Spleen (tissue), 11 donors: ENCODE results near the gene SYCE3. TPM values are rescaled to one million over a fixed set of nuclear protein-coding genes. Genes with fewer than 3 reads are reported as not detected.

Experiments
- DNase-seq: peaks from one replicate; pipeline ENCODE4 v3.0.0-alpha.2; 2020
- H3K27ac ChIP-seq, 8 donors: fragments of 200-600 bp; sonication (generic) in 7 of 8; 1 replicate in 4 of 8; 2 replicates in 4 of 8; pipeline versions ENCODE4 v1.5.0 to v1.8.0; 2016 to 2021; ENCODE audit warnings: inconsistent platforms in 4 of 8, mild to moderate bottlenecking in 4 of 8, moderate library complexity in 1 of 8
- H3K27me3 ChIP-seq, 7 donors: fragments of 200-600 bp; sonication (generic) in 6 of 7; replicated peaks in 1 of 7; 1 replicate in 4 of 7; 2 replicates in 3 of 7; pipeline versions ENCODE4 v1.5.0 to v1.8.0; 2016 to 2021; ENCODE audit warnings: inconsistent platforms in 3 of 7, mild to moderate bottlenecking in 1 of 7
- H3K36me3 ChIP-seq, 6 donors: fragments of 200-600 bp; sonication (generic) in 5 of 6; 1 replicate in 4 of 6; 2 replicates in 2 of 6; pipeline versions ENCODE4 v1.5.0 to v1.8.0; 2016 to 2021; ENCODE audit warnings: inconsistent platforms in 2 of 6
- H3K4me1 ChIP-seq, 6 donors: fragments of 200-600 bp; sonication (generic) in 5 of 6; 1 replicate in 3 of 6; 2 replicates in 3 of 6; pipeline versions ENCODE4 v1.5.0 to v1.8.0; 2016 to 2021; ENCODE audit warnings: inconsistent platforms in 3 of 6
- H3K4me3 ChIP-seq, 8 donors: fragments of 200-600 bp; sonication (generic) in 7 of 8; 1 replicate in 4 of 8; 2 replicates in 4 of 8; pipeline versions ENCODE4 v1.5.0 to v1.8.0; 2016 to 2021; ENCODE audit warnings: inconsistent platforms in 4 of 8, mild to moderate bottlenecking in 4 of 8, moderate library complexity in 2 of 8
- H3K9me3 ChIP-seq, 8 donors: fragments of 200-600 bp; sonication (generic) in 7 of 8; 1 replicate in 4 of 8; 2 replicates in 4 of 8; pipeline versions ENCODE4 v1.5.0 to v1.8.0; 2016 to 2021; ENCODE audit warnings: inconsistent platforms in 4 of 8
- POLR2A ChIP-seq, 3 donors: fragments of 450-650 bp; IDR thresholded peaks; one replicate each; pipeline ENCODE4 v1.5.1; 2017; ENCODE audit warnings: antibody characterized with exemption in 3 of 3, mild to moderate bottlenecking in 1 of 3
- POLR2AphosphoS5 ChIP-seq, 3 donors: sonication (generic); formaldehyde crosslinking; IDR thresholded peaks; one replicate each; pipeline ENCODE4 v1.5.1; 2017; ENCODE audit warnings: antibody characterized with exemption in 3 of 3
- WGBS, 5 donors: extraction: QIAGEN DNeasy Blood & Tissue Kit in 3 of 5; methylation state at CpG; one replicate each; pipeline versions ENCODE4 v1.1.5 to v1.1.7; 2013 to 2018; 5-methylcytosine and 5-hydroxymethylcytosine counted together
- intact Hi-C: fragments of 100-400 bp; cut with DNase I; formaldehyde crosslinking; loops from one replicate; pipeline ENCODE4 v1.15.0; 2023; ENCODE audit warnings: low total_unique reads
- polyA plus RNA-seq, 3 donors: library from polyadenylated mRNA; stranded (reverse); fragments of 200-250 nt; gene quantifications; one replicate each; pipeline ENCODE4 v1.2.1, GENCODE V29; 2013
- total RNA-seq, 7 donors: library from RNA; depleted of rRNA in 3 of 7; stranded (reverse); fragments of >200 nt in 3 of 7; fragmentation: NEBNext Ultra II Directional in 4 of 7; extraction: Animal tissue kit (Norgen Biotek cat#: 25700) in 4 of 7; gene quantifications; one replicate each; pipeline versions ENCODE4 v1.1.0 to v1.2.1, GENCODE V29; 2016 to 2021
- TF ChIP-seq, protein P1 (sequence below), 11 experiments: fragments of 200-600 bp in 7 of 11; fragments of 450-650 bp in 4 of 11; sonication (generic) in 4 of 11; IDR thresholded peaks in 8 of 11; conservative IDR thresholded peaks in 3 of 11; 1 replicate in 7 of 11; 2 replicates in 4 of 11; pipeline versions ENCODE4 v1.4.0 to v1.8.0; 2016 to 2021; ENCODE audit warnings: antibody characterized with exemption in 11 of 11, inconsistent platforms in 4 of 11, mild to moderate bottlenecking in 1 of 11
- donor health status: healthy with polysubstance abuse.
- donor health status: DM: no; HTN: no; CAD: no; lungs with moderate emphysema.
- donor health status: DM: no; HTN: no; CAD: no.
- donor health status: Bipolar disorder and iron deficiency.
- donor health status: healthy.
- donor health status: DM: no; HTN: no; CAD: no.
- donor health status: DM: yes; HTN: yes; CAD: no.

Gene SYCE3
- total and polyA plus RNA-seq, 10 donors = 0.50 to 3.0 TPM; not detected in 8

DNA sequence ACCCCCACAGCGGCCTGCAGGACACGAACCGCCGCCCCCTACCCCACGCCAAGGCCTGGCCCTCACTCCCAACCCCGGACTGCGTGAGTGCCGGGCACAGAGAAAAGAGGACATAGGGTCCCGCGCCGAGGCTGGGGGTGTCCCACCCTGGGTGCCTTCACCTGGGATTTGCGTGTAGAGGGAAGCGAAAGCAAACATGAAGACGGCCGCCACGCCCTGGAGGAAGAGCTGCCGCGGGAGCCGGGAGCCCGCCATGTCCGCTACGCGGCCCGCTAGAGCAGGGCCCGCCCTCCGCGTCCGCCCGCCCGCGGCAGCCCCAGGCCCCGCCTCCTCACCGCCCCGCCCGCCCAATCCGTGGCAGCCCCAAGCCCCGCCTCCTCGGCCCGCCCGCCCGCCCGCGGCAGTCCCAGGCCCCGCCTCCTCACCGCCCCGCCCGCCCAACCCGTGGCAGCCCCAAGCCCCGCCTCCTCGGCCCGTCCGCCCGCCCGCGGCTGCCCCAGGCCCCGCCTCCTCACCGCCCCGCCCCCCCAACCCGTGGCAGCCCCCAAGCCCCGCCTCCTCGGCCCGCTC is 55.2 kb downstream of the SYCE3 start, which contains the start of gene LMF2:
TSS of gene LMF2 (minus strand) at position 282 of the 570 bp plus-strand sequence. CDS start at position 255, 27 bp downstream.
- H3K9me3 ChIP-seq = no peaks in the 10 kb centered on the region
- no peaks in the 10 kb centered on the region for H3K27me3 ChIP-seq
- intact Hi-C loops = no loop called here
- H3K27ac ChIP-seq = peak within 1 kb of the TSS; percentile 82 to 97 (median 93)
- peak; percentile 77 to 85 (median 82) for TF ChIP-seq POLR2AphosphoS5 (IDR thresholded peaks at IDR 0.05)
- TF ChIP-seq POLR2A (IDR thresholded peaks at IDR 0.05) = peak in 1 of 3 donors; percentile 17
- TF ChIP-seq, protein P1, sequence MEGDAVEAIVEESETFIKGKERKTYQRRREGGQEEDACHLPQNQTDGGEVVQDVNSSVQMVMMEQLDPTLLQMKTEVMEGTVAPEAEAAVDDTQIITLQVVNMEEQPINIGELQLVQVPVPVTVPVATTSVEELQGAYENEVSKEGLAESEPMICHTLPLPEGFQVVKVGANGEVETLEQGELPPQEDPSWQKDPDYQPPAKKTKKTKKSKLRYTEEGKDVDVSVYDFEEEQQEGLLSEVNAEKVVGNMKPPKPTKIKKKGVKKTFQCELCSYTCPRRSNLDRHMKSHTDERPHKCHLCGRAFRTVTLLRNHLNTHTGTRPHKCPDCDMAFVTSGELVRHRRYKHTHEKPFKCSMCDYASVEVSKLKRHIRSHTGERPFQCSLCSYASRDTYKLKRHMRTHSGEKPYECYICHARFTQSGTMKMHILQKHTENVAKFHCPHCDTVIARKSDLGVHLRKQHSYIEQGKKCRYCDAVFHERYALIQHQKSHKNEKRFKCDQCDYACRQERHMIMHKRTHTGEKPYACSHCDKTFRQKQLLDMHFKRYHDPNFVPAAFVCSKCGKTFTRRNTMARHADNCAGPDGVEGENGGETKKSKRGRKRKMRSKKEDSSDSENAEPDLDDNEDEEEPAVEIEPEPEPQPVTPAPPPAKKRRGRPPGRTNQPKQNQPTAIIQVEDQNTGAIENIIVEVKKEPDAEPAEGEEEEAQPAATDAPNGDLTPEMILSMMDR (IDR thresholded peaks at IDR 0.05 in 8 of 11, conservative IDR thresholded peaks at IDR 0.05 in 3 of 11) = peak in 3 of 11 experiments; percentile 10 to 19 (median 15)
- DNase-seq = peak; percentile 99
- H3K36me3 ChIP-seq = peaks cover 0 to 58% (median 33%) of the 10 kb centered on the region in 6 donors
- peaks cover 18 to 54% (median 33%) of the 10 kb centered on the region in 6 donors for H3K4me1 ChIP-seq
- H3K4me3 ChIP-seq = peak within 1 kb of the TSS; percentile 63 to 96 (median 84)
- 0 to 1% (median 1%) methylated on average over 11 to 62 of the region's 62 CpGs for WGBS, 5 donors

DNA sequence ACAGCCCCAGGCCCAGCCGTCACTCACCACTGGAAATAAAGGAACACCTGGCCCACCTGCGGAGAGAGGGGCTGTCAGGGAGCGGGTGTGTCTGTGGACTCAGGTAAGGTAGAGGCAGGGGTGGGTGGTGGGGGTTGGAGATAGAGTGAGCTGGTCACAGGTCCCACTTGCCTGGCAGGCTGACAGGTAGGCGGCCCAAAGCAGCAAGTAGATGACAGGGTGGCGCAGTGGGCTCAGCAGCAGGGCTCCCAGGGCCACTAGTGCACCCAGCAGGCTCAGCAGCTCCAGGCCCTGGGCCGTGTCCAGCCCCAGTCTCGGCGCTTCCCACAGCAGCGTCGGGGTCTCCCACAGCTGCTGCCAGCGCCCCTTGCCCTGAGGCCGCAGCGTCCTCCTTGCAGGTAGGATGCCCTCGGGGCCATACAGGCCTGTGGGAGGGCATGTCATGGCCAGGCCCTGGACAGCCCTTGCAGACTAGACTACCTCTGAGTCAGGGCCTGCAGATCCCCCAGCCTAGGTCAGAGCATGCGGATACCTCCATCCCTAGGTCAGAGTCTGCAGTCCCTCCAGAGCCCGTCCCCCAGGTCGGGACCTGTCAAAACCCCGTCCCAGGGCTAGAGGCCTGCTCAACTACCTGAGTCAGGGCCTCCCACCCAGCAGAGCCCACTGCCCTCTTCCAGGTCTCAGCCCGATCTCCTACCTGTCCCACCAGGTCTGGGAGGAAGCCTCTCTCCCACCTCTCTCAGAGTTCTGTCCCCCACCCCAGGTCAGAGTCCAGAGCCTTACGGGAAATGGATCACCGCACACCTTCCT is 55.9 kb downstream of the SYCE3 start:
- no peaks in the 10 kb centered on the region for H3K27me3 ChIP-seq
- intact Hi-C loops = no loop called here
- WGBS, 5 donors = 30 to 50% (median 45%) methylated on average over 12 to 21 of the region's 21 CpGs
- H3K9me3 ChIP-seq = no peaks in the 10 kb centered on the region
- H3K4me3 ChIP-seq = peak overlapping the region; percentile 56 to 96 (median 83)
- TF ChIP-seq, protein P1 (IDR thresholded peaks at IDR 0.05 in 8 of 11, conservative IDR thresholded peaks at IDR 0.05 in 3 of 11) = no peak
- TF ChIP-seq POLR2A (IDR thresholded peaks at IDR 0.05) (no peak), POLR2AphosphoS5 (IDR thresholded peaks at IDR 0.05) (no peak)
- H3K4me1 ChIP-seq = peaks cover 18 to 53% (median 33%) of the 10 kb centered on the region in 6 donors
- DNase-seq = peak; percentile 91
- peak overlapping the region; percentile 72 to 97 (median 91) for H3K27ac ChIP-seq
- peaks cover 0 to 60% (median 37%) of the 10 kb centered on the region in 6 donors for H3K36me3 ChIP-seq

DNA sequence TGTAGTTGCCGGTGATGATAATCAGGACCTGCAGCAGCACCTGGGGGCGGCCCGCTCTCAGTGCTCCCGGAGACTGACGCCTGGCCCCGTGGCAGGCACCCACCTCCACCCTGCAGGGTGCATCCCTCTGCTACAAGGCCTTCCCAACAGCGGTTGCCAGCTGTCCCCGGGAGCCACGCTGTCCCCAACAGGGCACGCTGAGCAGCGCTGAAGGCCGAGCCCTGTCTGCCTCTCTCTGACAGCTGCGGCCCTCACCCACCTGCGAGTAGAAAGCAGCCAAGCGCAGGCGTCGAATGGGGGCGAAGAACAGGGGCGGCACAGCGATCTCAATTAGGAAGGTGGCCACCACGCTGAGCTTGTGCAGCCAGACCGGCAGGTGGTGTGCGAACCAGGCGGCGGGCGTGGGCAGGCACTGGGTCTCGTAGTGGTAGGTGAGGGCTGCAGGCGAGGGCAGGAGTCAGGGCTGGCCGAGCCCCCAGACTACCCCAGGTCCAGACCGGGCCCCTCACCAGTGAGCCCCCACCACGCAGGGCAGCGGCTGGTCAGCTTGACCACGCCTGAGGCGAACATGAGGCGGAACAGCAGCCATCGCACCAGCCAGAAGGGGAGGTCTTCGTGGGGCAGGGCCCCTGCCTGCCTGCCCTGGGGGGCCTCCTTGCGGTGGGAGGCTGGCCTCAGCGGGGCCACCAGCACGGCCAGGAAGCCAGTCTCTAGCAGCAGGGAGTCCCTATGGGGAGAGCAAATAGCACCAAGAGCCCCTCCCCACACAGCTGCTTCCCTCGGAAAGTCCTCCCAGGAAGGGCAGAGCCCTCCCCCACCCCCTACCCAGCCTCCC is 56.7 kb downstream of the SYCE3 start:
- Histone ChIP-seq H3K4me3 (peak overlapping the region in 7 of 8 donors; percentile 56 to 96 (median 81)), H3K27me3 (no peaks in the 10 kb centered on the region), H3K36me3 (peaks cover 0 to 57% (median 37%) of the 10 kb centered on the region in 6 donors), H3K4me1 (peaks cover 18 to 53% (median 33%) of the 10 kb centered on the region in 6 donors), H3K27ac (peak overlapping the region in 2 of 8 donors; percentile 91 to 97), H3K9me3 (no peaks in the 10 kb centered on the region)
- intact Hi-C loops = no loop called here
- TF ChIP-seq POLR2A (IDR thresholded peaks at IDR 0.05) (no peak), POLR2AphosphoS5 (IDR thresholded peaks at IDR 0.05) (no peak)
- TF ChIP-seq, protein P1 (IDR thresholded peaks at IDR 0.05 in 8 of 11, conservative IDR thresholded peaks at IDR 0.05 in 3 of 11) = no peak
- 91 to 96% (median 93%) methylated on average over 29 to 41 of the region's 41 CpGs for WGBS, 5 donors
- peak; percentile 87 for DNase-seq
